GM12892 (cell line): Measurements from ENCODE around the gene MISP.

Source experiments
- POLR2A ChIP-seq: IDR thresholded peaks from 2 replicates; pipeline ENCODE4 v1.6.1; 2011; ENCODE audit warnings: low read depth, low read length, control low read depth
- POLR2AphosphoS5 ChIP-seq: IDR thresholded peaks from 2 replicates; pipeline ENCODE4 v1.6.1; 2011; ENCODE audit warnings: low read depth, low read length, control low read depth

DNA sequence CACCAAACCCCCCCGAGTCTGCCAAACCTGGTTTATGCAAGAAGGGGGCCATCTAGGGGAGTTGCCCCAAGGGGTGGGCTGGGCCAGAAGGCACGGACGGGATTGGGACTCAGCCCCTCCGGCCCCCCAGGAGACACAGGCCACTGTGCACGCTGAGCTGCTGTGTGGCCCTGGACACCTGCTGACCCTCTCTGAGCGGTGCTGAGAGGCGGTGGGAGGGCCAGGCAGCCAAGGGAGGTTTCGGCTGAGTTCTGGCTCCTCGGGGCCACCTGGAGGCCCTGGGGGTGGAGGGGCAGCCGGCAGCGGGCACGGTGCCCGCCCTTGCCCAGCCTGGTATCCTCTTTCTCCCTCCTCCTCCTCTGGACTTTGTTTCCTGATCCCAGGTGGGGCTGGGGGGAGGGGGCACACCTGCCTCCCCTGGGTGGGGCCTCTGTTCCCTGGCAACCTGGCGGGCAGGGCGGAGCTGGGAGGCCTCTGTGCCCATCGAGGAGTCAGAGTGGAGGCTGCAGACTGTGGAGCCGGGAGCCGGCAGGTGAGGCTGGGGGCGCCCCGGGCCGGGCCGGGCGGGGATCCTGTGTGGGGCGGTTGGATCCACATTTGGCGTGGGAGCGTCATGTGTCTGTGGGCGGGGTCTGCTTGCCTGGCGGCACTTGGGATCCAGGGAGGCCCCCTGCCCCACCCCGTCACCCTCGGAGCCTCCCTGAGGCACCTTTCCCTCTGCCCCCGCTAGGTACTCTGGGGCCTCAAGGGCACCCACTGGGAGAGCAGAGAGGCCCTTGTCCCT, at the start of gene MISP:
- TF ChIP-seq POLR2AphosphoS5 (no peak), POLR2A (no peak)
